Renal pelvis (tissue), 4 donors: ENCODE data around the gene NTM. TPM values are rescaled to one million over a fixed set of nuclear protein-coding genes. Genes with fewer than 3 reads are reported as not detected.

Experiments used
- DNase-seq: peaks from one replicate; pipeline ENCODE4 v3.0.0-alpha.2; 2013
- polyA plus RNA-seq, 3 donors: library from polyadenylated mRNA; unstranded; fragments of 120-200 nt; gene quantifications; one replicate each; pipeline ENCODE4 v1.2.1, GENCODE V29; 2013; ENCODE audit not compliant: insufficient read length in 3 of 3

The NTM gene
- polyA plus RNA-seq, 3 donors: 37.2 to 44.8 (median 37.5) TPM

- DNase-seq: no peak
These were observed 392.1 kb downstream of the NTM start for GRCh38 chr11:131762346-131763110.

- DNase-seq: no peak
These were observed 392.9 kb downstream of the NTM start for GRCh38 chr11:131763193-131763890.

GRCh38 chr11:131764126-131764525 lies 393.7 kb downstream of the NTM start:
- DNase-seq: no peak

GRCh38 chr11:131764649-131765048 lies 394.2 kb downstream of the NTM start:
- no peak for DNase-seq

- no peak for DNase-seq
These were observed 396.2 kb downstream of the NTM start for GRCh38 chr11:131766637-131767036.

- no peak for DNase-seq
These were observed 397.0 kb downstream of the NTM start for GRCh38 chr11:131767421-131767820.

GRCh38 chr11:131770801-131771200 lies 400.4 kb downstream of the NTM start:
- no peak for DNase-seq

GRCh38 chr11:131771471-131771870 lies 401.1 kb downstream of the NTM start:
- no peak for DNase-seq

- no peak for DNase-seq
These were observed 403.2 kb downstream of the NTM start for GRCh38 chr11:131773626-131774025.

- no peak for DNase-seq
These were observed 405.8 kb downstream of the NTM start for GRCh38 chr11:131776211-131776610.

GRCh38 chr11:131785801-131786200 lies 415.4 kb downstream of the NTM start:
- no peak for DNase-seq

- DNase-seq: no peak
These were observed 416.7 kb downstream of the NTM start for GRCh38 chr11:131787119-131787518.

GRCh38 chr11:131790586-131790985 lies 420.2 kb downstream of the NTM start:
- no peak for DNase-seq

GRCh38 chr11:131792243-131792642 lies 421.8 kb downstream of the NTM start:
- DNase-seq: no peak

- DNase-seq: no peak
These were observed 425.7 kb downstream of the NTM start for GRCh38 chr11:131796089-131796488.

GRCh38 chr11:131796541-131796940 lies 426.1 kb downstream of the NTM start:
- DNase-seq: no peak

- DNase-seq: no peak
These were observed 430.0 kb downstream of the NTM start for GRCh38 chr11:131800452-131800851.

- no peak for DNase-seq
These were observed 432.2 kb downstream of the NTM start for GRCh38 chr11:131802440-131803115.

GRCh38 chr11:131807876-131808275 lies 437.5 kb downstream of the NTM start:
- DNase-seq: no peak

GRCh38 chr11:131808470-131808869 lies 438.1 kb downstream of the NTM start:
- DNase-seq: no peak

GRCh38 chr11:131809203-131809918 lies 438.9 kb downstream of the NTM start:
- DNase-seq: no peak

- no peak for DNase-seq
These were observed 440.1 kb downstream of the NTM start for GRCh38 chr11:131810541-131810940.
